Fibroblast of mammary gland (primary cell): ENCODE results near the gene AKR1A1.
A peak's percentile ranks its signal among the peaks of the same experiment; 100 is the strongest.

Source experiments
- DNase-seq: peaks from one replicate; pipeline ENCODE4 v3.0.0-alpha.2; 2010; ENCODE audit warnings: low read depth
- H3K4me3 ChIP-seq: 2 replicates; pipeline ENCODE4 v1.5.1; 2011; ENCODE audit warnings: low read depth, mild to moderate bottlenecking, low read length, moderate library complexity; ENCODE audit not compliant: control insufficient read depth
- CTCF ChIP-seq: conservative IDR thresholded peaks from 2 replicates; pipeline ENCODE4 v1.5.1; 2011; ENCODE audit warnings: low read depth, low read length, inconsistent platforms; ENCODE audit not compliant: control insufficient read depth, insufficient read depth

Gene AKR1A1

GRCh38 chr1:45550401-45551351 is at the start of gene AKR1A1:
AKR1A1 (plus strand) TSS chr1:45550826; CDS start chr1:45561795, 10,969 bp downstream.
- TF ChIP-seq CTCF, result no peak
- DNase-seq, result peak; percentile 78
- H3K4me3 ChIP-seq, result peak within 1 kb of the TSS; percentile 98

- TF ChIP-seq CTCF, result no peak
- no peak overlapping the region for H3K4me3 ChIP-seq
Observed at GRCh38 chr1:45501505-45501859, 49.1 kb upstream of the AKR1A1 start.

GRCh38 chr1:45503462-45504360 is 46.9 kb upstream of the AKR1A1 start:
- no peak for TF ChIP-seq CTCF
- H3K4me3 ChIP-seq, result no peak overlapping the region
- DNase-seq, result no peak

More at GRCh38 chr1:45501505-45501859, 49.1 kb upstream of the AKR1A1 start:
- no peak for DNase-seq

GRCh38 chr1:45507195-45507594 is 43.4 kb upstream of the AKR1A1 start:
- no peak overlapping the region for H3K4me3 ChIP-seq
- no peak for TF ChIP-seq CTCF
- no peak for DNase-seq

- TF ChIP-seq CTCF, result no peak
- DNase-seq, result no peak
- H3K4me3 ChIP-seq, result no peak overlapping the region
Observed at GRCh38 chr1:45507893-45508292, 42.7 kb upstream of the AKR1A1 start.

GRCh38 chr1:45508295-45509151 is 42.1 kb upstream of the AKR1A1 start:
- peak; percentile 19 for TF ChIP-seq CTCF
- DNase-seq, result peak; percentile 30
- H3K4me3 ChIP-seq, result no peak overlapping the region
